Fibroblast of upper back skin (primary cell): ENCODE data around the gene INTS1.

Source experiments
- DNase-seq: peaks from one replicate; pipeline ENCODE4 v3.0.0-alpha.2; 2013

The INTS1 gene, protein sequence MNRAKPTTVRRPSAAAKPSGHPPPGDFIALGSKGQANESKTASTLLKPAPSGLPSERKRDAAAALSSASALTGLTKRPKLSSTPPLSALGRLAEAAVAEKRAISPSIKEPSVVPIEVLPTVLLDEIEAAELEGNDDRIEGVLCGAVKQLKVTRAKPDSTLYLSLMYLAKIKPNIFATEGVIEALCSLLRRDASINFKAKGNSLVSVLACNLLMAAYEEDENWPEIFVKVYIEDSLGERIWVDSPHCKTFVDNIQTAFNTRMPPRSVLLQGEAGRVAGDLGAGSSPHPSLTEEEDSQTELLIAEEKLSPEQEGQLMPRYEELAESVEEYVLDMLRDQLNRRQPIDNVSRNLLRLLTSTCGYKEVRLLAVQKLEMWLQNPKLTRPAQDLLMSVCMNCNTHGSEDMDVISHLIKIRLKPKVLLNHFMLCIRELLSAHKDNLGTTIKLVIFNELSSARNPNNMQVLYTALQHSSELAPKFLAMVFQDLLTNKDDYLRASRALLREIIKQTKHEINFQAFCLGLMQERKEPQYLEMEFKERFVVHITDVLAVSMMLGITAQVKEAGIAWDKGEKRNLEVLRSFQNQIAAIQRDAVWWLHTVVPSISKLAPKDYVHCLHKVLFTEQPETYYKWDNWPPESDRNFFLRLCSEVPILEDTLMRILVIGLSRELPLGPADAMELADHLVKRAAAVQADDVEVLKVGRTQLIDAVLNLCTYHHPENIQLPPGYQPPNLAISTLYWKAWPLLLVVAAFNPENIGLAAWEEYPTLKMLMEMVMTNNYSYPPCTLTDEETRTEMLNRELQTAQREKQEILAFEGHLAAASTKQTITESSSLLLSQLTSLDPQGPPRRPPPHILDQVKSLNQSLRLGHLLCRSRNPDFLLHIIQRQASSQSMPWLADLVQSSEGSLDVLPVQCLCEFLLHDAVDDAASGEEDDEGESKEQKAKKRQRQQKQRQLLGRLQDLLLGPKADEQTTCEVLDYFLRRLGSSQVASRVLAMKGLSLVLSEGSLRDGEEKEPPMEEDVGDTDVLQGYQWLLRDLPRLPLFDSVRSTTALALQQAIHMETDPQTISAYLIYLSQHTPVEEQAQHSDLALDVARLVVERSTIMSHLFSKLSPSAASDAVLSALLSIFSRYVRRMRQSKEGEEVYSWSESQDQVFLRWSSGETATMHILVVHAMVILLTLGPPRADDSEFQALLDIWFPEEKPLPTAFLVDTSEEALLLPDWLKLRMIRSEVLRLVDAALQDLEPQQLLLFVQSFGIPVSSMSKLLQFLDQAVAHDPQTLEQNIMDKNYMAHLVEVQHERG (N-terminal part only)

GRCh38 chr7:1503816-1504775 is at the start of gene INTS1:
TSS of gene INTS1 (minus strand) at chr7:1504389. CDS start at chr7:1503960, 429 bp downstream.
- peak; percentile 87 for DNase-seq

DNA sequence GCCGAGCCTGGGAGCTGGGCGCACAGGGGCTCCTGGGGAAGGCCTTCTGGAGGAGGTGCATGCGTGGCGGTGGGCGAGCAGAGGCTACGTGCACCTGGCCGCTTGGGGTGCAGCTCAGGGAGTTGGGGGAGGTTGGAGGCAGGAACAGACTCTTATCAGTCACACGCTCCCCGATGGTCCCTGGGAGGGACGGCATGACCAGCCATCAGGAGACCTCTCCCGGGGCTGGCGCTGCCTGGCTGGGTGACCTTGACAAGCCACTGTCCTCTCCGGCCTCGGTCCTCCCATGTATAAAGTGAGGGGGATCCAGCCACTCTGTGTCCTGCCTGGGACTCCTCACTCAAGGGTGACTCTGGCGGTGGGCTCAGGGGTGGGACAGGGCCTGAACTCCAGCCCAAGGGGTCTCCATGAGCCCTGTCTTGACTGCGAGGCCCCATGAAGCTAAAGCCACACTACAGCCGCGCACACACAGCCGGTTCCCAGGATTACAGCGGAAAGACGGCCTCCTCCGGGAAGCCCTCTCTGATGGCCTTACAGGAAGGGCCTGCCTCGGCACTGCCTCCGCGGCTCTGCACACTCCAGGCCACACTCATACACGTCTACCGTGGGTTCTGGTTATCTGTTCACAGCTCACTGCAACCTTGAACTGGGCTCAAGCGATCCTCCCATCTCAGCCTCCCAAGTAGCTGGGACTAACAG is 49.5 kb upstream of the INTS1 start:
- no peak for DNase-seq

- peak; percentile 53 for DNase-seq
Observed at GRCh38 chr7:1552200-1552599, 48.0 kb upstream of the INTS1 start.

GRCh38 chr7:1550846-1551155 is 46.6 kb upstream of the INTS1 start:
- DNase-seq = no peak

GRCh38 chr7:1550005-1550845 is 46.0 kb upstream of the INTS1 start:
- no peak for DNase-seq

DNA sequence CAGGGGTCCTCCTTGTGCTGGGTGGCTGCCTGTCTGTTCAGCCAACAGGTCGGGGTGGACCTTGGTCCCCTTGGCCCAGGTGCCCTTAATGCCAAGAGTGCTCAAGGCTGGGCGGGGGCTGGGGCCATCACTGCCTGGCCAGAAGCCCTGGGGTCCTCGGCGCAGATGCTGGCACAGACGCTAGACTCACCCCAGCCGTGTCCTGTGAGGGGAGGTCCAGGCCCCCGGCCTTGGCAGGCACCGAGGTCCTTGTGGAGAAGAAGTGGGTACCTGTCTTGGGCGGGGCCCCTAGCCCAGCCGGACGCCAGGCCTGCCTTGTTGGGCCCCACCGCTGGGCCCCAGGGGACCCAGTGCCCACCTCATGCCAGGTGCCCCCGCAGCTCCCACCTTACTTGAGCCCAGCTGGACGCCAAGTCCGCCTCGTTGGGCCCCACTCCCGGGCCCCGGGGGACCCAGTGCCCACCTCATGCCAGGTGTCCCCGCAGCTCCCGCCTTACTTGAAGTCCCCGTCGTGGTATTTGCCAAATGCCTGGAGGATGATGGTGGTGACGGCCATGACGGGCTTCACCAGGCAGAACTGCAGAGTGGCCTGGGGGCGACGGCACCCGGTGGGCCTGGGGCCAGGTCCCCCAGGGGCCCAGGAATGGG is 45.3 kb upstream of the INTS1 start:
- DNase-seq = no peak

DNA sequence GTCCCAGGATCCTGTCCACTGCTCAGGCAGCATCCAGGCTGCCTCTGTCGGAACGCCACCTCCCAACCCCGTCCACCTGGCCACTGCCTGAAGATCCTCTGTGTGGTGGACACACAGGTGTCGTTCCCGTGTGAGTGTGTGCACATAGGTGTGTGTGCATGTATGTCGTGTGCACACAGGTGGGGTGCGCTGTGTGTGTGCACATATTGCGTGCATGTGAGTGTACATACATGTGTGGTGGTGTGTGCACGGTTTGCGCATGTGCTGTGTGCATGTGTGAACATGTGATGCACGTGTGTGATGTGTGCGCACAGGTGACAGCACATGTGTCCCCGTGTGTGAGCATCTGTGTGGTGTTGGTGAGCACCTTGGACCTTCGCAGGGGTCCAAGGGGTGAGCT is 44.8 kb upstream of the INTS1 start:
- DNase-seq = no peak

- no peak for DNase-seq
Observed at GRCh38 chr7:1548438-1548831, 44.2 kb upstream of the INTS1 start.

- DNase-seq = no peak
Observed at GRCh38 chr7:1547777-1548437, 43.7 kb upstream of the INTS1 start.

DNA sequence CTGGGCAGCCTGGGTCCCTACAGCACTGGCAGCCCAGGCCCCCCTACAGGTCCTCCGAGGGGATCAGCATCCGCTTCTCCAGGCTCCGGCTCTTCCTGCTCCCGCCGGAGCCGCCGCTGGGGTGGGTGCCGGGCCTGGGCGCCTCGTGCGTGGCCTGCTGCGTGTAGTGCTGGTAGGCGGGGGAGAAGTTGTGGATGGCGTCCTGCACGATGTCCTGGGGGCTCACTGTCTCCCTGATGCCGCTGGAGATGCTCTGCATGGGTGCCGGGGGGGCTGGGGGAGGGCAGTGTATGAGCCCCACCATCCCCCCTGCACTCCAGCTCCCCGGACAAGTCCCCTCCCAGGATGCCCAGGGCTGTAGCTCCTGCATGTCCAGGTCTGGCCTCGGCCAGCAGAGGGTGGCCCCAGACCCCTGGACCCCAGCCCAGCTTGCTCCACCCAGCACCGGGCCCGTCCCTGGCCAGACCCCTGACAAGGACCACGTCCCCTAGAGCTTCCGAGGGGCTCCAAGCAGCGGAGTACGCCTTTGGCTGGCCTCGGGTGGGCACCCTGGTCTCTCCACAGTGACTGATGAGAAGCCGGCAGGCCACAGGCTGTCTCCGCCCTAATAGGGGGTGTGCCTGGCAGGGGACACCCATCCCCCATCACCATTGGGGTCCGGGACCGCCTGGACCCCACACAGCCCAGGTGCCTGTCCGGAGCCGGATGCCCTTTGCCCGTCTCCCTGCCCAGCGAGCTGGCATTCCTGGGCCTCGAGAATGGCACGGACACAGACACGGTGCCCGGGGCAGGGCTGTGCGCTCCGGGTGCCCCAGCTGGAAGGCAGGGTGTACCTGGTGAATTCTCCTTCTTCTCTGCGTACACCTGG is 43.0 kb upstream of the INTS1 start:
- no peak for DNase-seq

DNA sequence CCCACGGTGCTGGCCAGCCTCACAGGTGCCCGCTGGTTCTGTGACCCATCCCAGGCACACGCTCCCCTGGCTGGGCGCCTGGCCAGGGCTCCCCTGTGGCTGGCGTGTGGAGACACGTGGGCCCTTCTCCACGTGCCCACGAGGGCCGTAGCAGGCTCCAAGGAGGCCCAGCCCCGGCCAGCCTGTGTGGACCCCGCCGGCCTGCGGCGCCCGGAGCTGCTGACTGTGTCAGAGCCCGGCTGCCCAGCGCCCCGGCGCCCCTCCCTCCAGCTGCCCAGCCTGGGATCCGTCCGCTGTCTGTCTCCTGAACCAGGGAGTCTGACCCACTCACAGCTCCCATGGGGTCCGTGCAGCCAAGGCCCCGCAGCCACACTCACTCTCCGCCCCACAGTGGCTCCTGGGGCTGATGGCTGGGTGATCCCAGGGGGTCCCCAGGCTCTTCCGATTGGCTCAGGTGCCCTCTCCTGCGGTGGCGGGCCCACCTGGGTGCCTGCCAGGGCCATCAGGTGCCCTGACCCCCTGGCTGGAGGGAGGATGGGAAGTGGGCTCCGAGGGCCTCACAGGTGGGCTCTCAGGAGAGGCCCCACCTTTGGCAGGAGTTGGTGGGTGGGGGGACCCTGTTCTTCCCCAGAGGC is 42.2 kb upstream of the INTS1 start:
- no peak for DNase-seq

DNA sequence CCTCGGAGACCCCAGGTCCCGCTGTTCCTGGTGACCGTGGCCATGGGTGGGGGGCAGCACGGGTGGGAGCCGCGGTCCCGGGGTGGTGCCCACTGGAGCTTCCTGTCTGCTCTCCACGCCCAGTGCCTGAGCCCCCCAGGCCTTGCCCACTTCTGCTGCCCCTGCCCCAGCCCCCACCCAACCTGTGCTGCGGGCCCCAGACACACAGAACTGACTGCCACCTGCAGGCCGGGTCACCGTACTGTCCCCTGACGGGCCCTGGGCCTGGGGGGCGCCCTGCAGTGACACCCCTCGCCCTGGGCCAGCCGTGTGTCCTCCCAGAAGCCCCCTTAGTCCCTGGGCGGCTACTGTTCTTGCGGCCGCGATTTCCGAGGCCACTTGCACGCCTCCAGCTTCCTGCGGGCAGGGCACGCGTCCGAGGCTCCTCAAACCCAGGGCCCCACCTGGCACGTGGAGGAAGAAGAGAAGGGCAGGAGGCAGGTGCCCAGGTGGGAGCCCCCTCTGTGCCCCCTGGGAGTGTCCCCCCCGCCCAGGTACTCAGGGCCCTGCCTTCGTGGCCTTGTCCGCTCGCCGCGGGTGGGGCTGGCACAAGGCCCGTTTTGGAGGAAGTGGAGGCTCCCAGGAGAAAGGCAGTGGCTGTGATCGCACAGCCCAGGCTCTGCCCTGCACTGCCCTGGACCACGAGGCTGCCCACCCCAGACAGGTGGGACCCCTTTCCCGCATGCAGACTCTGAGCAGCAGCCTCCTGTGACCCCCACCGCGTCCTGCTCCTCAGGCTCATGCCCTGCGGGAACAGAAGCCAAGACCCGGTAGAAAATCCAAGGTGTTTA is 41.4 kb upstream of the INTS1 start:
- DNase-seq = no peak

GRCh38 chr7:1544896-1545416 is 40.8 kb upstream of the INTS1 start:
- DNase-seq = no peak

- no peak for DNase-seq
Observed at GRCh38 chr7:1544178-1544895, 40.1 kb upstream of the INTS1 start.

DNA sequence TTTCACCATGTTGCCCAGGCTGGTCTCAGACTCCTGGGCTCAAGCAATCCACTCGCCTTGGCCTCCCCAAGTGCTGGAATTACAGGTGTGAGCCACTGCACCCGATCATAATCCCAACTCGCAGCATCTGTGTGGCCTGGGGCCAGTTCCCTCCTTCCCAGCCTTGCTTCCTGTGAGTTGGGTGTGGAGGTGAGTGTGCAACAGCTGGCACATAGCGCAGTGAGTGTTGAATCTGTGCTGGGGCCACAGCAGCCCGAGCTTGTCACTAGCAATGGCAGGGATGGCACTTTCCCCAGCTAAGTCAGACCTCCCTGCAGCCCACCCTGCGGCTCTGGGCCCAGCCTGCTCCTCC is 39.6 kb upstream of the INTS1 start:
- DNase-seq = no peak
